Spleen (tissue), 7 donors: ENCODE measurements around the gene ZMYND8.

Source experiments
- POLR2A ChIP-seq, 3 donors: fragments of 450-650 bp; IDR thresholded peaks; one replicate each; pipeline ENCODE4 v1.5.1; 2017; ENCODE audit warnings: antibody characterized with exemption in 3 of 3, mild to moderate bottlenecking in 1 of 3
- TF ChIP-seq, protein P1 (sequence below), 11 experiments: fragments of 200-600 bp in 7 of 11; fragments of 450-650 bp in 4 of 11; sonication (generic) in 4 of 11; IDR thresholded peaks in 8 of 11; conservative IDR thresholded peaks in 3 of 11; 1 replicate in 7 of 11; 2 replicates in 4 of 11; pipeline versions ENCODE4 v1.4.0 to v1.8.0; 2016 to 2021; ENCODE audit warnings: antibody characterized with exemption in 11 of 11, inconsistent platforms in 4 of 11, mild to moderate bottlenecking in 1 of 11
- donor health status: DM: no; HTN: no; CAD: no; lungs with moderate emphysema.
- donor health status: DM: no; HTN: no; CAD: no.
- donor health status: DM: no; HTN: no; CAD: no.

- TF ChIP-seq, protein P1, sequence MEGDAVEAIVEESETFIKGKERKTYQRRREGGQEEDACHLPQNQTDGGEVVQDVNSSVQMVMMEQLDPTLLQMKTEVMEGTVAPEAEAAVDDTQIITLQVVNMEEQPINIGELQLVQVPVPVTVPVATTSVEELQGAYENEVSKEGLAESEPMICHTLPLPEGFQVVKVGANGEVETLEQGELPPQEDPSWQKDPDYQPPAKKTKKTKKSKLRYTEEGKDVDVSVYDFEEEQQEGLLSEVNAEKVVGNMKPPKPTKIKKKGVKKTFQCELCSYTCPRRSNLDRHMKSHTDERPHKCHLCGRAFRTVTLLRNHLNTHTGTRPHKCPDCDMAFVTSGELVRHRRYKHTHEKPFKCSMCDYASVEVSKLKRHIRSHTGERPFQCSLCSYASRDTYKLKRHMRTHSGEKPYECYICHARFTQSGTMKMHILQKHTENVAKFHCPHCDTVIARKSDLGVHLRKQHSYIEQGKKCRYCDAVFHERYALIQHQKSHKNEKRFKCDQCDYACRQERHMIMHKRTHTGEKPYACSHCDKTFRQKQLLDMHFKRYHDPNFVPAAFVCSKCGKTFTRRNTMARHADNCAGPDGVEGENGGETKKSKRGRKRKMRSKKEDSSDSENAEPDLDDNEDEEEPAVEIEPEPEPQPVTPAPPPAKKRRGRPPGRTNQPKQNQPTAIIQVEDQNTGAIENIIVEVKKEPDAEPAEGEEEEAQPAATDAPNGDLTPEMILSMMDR (IDR thresholded peaks at IDR 0.05 in 8 of 11, conservative IDR thresholded peaks at IDR 0.05 in 3 of 11), result no peak
- TF ChIP-seq POLR2A (IDR thresholded peaks at IDR 0.05), result no peak
These were observed 116.8 kb downstream of the ZMYND8 start for GRCh38 chr20:47239719-47240067.
